ENCODE results near the gene PNMA6E.

The PNMA6E gene

GRCh38 chrX:153382563-153383482, 18.3 kb downstream of the PNMA6E start:
- Histone ChIP-seq H3K27me3 (ENCODE audit: control insufficient read depth in 1 of 2, insufficient read depth in 2 of 2, low read length in 2 of 2) (peaks cover 0 to 7% of the 10 kb centered on the region in 2 donors), H3K9ac (ENCODE audit: low read length in 2 of 2) (no peak overlapping the region), H3K9me3 (ENCODE audit: control insufficient read depth in 2 of 2, low read length in 2 of 2) (no peaks in the 10 kb centered on the region), H3K4me1 (ENCODE audit: control insufficient read depth, insufficient read depth, low read length) (no peaks in the 10 kb centered on the region), H3K4me3 (ENCODE audit: low read length in 2 of 2) (no peak overlapping the region), H3K36me3 (ENCODE audit: control insufficient read depth in 2 of 2, insufficient read depth in 2 of 2, low read length in 2 of 2) (no peaks in the 10 kb centered on the region), H3K27ac (ENCODE audit: low read length) (no peak overlapping the region)

- Histone ChIP-seq H3K9ac (ENCODE audit: low read length in 2 of 2) (no peak overlapping the region), H3K36me3 (ENCODE audit: control insufficient read depth in 2 of 2, insufficient read depth in 2 of 2, low read length in 2 of 2) (no peaks in the 10 kb centered on the region), H3K4me1 (ENCODE audit: control insufficient read depth, insufficient read depth, low read length) (no peaks in the 10 kb centered on the region), H3K27me3 (ENCODE audit: control insufficient read depth in 1 of 2, insufficient read depth in 2 of 2, low read length in 2 of 2) (peaks cover 0 to 5% of the 10 kb centered on the region in 2 donors), H3K9me3 (ENCODE audit: control insufficient read depth in 2 of 2, low read length in 2 of 2) (no peaks in the 10 kb centered on the region), H3K4me3 (ENCODE audit: low read length in 2 of 2) (no peak overlapping the region), H3K27ac (ENCODE audit: low read length) (no peak overlapping the region)
Observed at GRCh38 chrX:153381684-153382532, 19.2 kb downstream of the PNMA6E start.

DNA sequence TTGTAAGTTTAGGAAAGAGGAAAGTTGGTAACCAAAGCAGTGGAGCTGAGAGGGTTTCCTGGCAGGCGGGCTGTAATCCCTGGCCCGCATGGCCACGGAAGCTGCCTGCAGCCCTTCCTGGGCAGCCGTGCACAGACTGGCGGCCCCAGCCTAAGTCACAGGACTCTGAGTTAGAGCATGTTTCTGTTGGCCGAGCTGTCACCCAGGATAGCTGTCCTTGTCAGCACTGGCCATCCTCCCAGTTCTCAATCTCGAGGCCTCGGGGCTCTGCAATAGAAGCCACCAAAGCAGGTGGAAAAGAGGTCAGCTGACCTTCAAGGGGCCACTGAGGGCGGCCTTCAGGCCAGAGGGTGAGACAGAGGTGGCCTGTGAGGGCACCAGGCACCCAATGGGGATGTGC, 20.5 kb downstream of the PNMA6E start:
- Histone ChIP-seq H3K4me3 (ENCODE audit: low read length in 2 of 2) (no peak overlapping the region), H3K36me3 (ENCODE audit: control insufficient read depth in 2 of 2, insufficient read depth in 2 of 2, low read length in 2 of 2) (no peaks in the 10 kb centered on the region), H3K4me1 (ENCODE audit: control insufficient read depth, insufficient read depth, low read length) (no peaks in the 10 kb centered on the region), H3K9ac (ENCODE audit: low read length in 2 of 2) (no peak overlapping the region), H3K9me3 (ENCODE audit: control insufficient read depth in 2 of 2, low read length in 2 of 2) (no peaks in the 10 kb centered on the region), H3K27me3 (ENCODE audit: control insufficient read depth in 1 of 2, insufficient read depth in 2 of 2, low read length in 2 of 2) (peaks cover 0 to 5% of the 10 kb centered on the region in 2 donors), H3K27ac (ENCODE audit: low read length) (no peak overlapping the region)

GRCh38 chrX:153379971-153380581, 21.1 kb downstream of the PNMA6E start:
- no peak overlapping the region for H3K27ac ChIP-seq (ENCODE audit: low read length)
- no peaks in the 10 kb centered on the region for H3K4me1 ChIP-seq (ENCODE audit: control insufficient read depth, insufficient read depth, low read length)
- no peak overlapping the region for H3K4me3 ChIP-seq (ENCODE audit: low read length in 2 of 2)
- no peak overlapping the region for H3K9ac ChIP-seq (ENCODE audit: low read length in 2 of 2)
- H3K9me3 ChIP-seq (ENCODE audit: control insufficient read depth in 2 of 2, low read length in 2 of 2) = no peaks in the 10 kb centered on the region
- H3K36me3 ChIP-seq (ENCODE audit: control insufficient read depth in 2 of 2, insufficient read depth in 2 of 2, low read length in 2 of 2) = no peaks in the 10 kb centered on the region
- peaks cover 0 to 9% of the 10 kb centered on the region in 2 donors for H3K27me3 ChIP-seq (ENCODE audit: control insufficient read depth in 1 of 2, insufficient read depth in 2 of 2, low read length in 2 of 2)

- no peak overlapping the region for H3K4me3 ChIP-seq (ENCODE audit: low read length in 2 of 2)
- peaks cover 0 to 9% of the 10 kb centered on the region in 2 donors for H3K27me3 ChIP-seq (ENCODE audit: control insufficient read depth in 1 of 2, insufficient read depth in 2 of 2, low read length in 2 of 2)
- no peak overlapping the region for H3K27ac ChIP-seq (ENCODE audit: low read length)
- no peaks in the 10 kb centered on the region for H3K9me3 ChIP-seq (ENCODE audit: control insufficient read depth in 2 of 2, low read length in 2 of 2)
- no peak overlapping the region for H3K9ac ChIP-seq (ENCODE audit: low read length in 2 of 2)
- H3K36me3 ChIP-seq (ENCODE audit: control insufficient read depth in 2 of 2, insufficient read depth in 2 of 2, low read length in 2 of 2) = no peaks in the 10 kb centered on the region
- H3K4me1 ChIP-seq (ENCODE audit: control insufficient read depth, insufficient read depth, low read length) = no peaks in the 10 kb centered on the region
Observed at GRCh38 chrX:153379508-153379907, 21.6 kb downstream of the PNMA6E start.

- H3K27ac ChIP-seq (ENCODE audit: low read length) = no peak overlapping the region
- no peak overlapping the region for H3K4me3 ChIP-seq (ENCODE audit: low read length in 2 of 2)
- H3K36me3 ChIP-seq (ENCODE audit: control insufficient read depth in 2 of 2, insufficient read depth in 2 of 2, low read length in 2 of 2) = no peaks in the 10 kb centered on the region
- H3K4me1 ChIP-seq (ENCODE audit: control insufficient read depth, insufficient read depth, low read length) = no peaks in the 10 kb centered on the region
- no peak overlapping the region for H3K9ac ChIP-seq (ENCODE audit: low read length in 2 of 2)
- peaks cover 0 to 8% of the 10 kb centered on the region in 2 donors for H3K27me3 ChIP-seq (ENCODE audit: control insufficient read depth in 1 of 2, insufficient read depth in 2 of 2, low read length in 2 of 2)
- no peaks in the 10 kb centered on the region for H3K9me3 ChIP-seq (ENCODE audit: control insufficient read depth in 2 of 2, low read length in 2 of 2)
Observed at GRCh38 chrX:153378607-153379006, 22.5 kb downstream of the PNMA6E start.

GRCh38 chrX:153377727-153378126, 23.4 kb downstream of the PNMA6E start:
- no peak overlapping the region for H3K4me3 ChIP-seq (ENCODE audit: low read length in 2 of 2)
- H3K9ac ChIP-seq (ENCODE audit: low read length in 2 of 2) = no peak overlapping the region
- no peak overlapping the region for H3K27ac ChIP-seq (ENCODE audit: low read length)
- H3K36me3 ChIP-seq (ENCODE audit: control insufficient read depth in 2 of 2, insufficient read depth in 2 of 2, low read length in 2 of 2) = no peaks in the 10 kb centered on the region
- peaks cover 0 to 7% of the 10 kb centered on the region in 2 donors for H3K27me3 ChIP-seq (ENCODE audit: control insufficient read depth in 1 of 2, insufficient read depth in 2 of 2, low read length in 2 of 2)
- H3K4me1 ChIP-seq (ENCODE audit: control insufficient read depth, insufficient read depth, low read length) = no peaks in the 10 kb centered on the region
- H3K9me3 ChIP-seq (ENCODE audit: control insufficient read depth in 2 of 2, low read length in 2 of 2) = no peaks in the 10 kb centered on the region

DNA sequence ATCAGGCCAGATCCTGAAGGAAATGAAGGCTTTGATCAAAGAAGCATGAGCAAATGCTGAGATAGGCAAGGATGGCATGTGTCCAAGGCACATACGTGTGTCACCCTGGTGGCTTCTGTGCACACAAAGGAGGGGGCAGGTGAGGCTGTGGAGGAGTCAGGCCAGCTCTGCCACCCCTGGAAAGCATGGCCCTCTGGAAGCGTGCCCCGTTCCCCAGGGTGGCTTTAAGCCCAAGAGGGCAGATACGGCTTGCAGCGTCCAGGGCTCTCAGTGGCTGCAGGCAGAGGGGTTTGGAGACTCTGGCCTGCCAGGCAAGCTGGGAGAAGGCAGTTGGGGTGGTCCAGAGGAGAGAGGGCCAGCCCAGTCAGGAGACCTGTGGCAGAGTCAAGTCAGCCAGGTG, 25.6 kb downstream of the PNMA6E start:
- H3K9ac ChIP-seq (ENCODE audit: low read length in 2 of 2) = no peak overlapping the region
- no peak overlapping the region for H3K27ac ChIP-seq (ENCODE audit: low read length)
- peaks cover 3% of the 10 kb centered on the region for H3K4me1 ChIP-seq (ENCODE audit: control insufficient read depth, insufficient read depth, low read length)
- peaks cover 0 to 7% of the 10 kb centered on the region in 2 donors for H3K27me3 ChIP-seq (ENCODE audit: control insufficient read depth in 1 of 2, insufficient read depth in 2 of 2, low read length in 2 of 2)
- no peak overlapping the region for H3K4me3 ChIP-seq (ENCODE audit: low read length in 2 of 2)
- H3K36me3 ChIP-seq (ENCODE audit: control insufficient read depth in 2 of 2, insufficient read depth in 2 of 2, low read length in 2 of 2) = no peaks in the 10 kb centered on the region
- H3K9me3 ChIP-seq (ENCODE audit: control insufficient read depth in 2 of 2, low read length in 2 of 2) = no peaks in the 10 kb centered on the region

DNA sequence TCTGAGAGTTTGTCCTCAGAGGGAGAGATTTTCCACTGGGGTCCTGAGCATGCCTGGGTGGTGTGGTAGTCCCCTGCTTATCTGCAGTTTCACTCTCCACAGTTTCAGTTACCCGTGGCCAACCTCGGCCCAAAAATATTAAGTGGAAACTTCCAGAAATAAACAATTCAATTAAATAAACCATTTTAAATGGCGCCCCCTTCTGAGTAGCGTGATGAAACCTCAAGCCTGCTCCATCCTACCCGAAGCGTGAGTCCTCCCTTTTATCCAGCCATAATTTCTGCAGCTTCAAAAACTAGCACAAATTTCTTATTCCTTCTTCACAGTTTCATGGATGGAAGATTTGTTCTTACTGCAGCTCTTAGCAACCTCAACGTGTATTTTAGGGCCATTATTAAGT, 26.7 kb downstream of the PNMA6E start:
- peaks cover 0 to 10% of the 10 kb centered on the region in 2 donors for H3K27me3 ChIP-seq (ENCODE audit: control insufficient read depth in 1 of 2, insufficient read depth in 2 of 2, low read length in 2 of 2)
- H3K27ac ChIP-seq (ENCODE audit: low read length) = no peak overlapping the region
- no peak overlapping the region for H3K9ac ChIP-seq (ENCODE audit: low read length in 2 of 2)
- H3K9me3 ChIP-seq (ENCODE audit: control insufficient read depth in 2 of 2, low read length in 2 of 2) = no peaks in the 10 kb centered on the region
- H3K4me1 ChIP-seq (ENCODE audit: control insufficient read depth, insufficient read depth, low read length) = peaks cover 3% of the 10 kb centered on the region
- no peaks in the 10 kb centered on the region for H3K36me3 ChIP-seq (ENCODE audit: control insufficient read depth in 2 of 2, insufficient read depth in 2 of 2, low read length in 2 of 2)
- H3K4me3 ChIP-seq (ENCODE audit: low read length in 2 of 2) = no peak overlapping the region

- no peaks in the 10 kb centered on the region for H3K9me3 ChIP-seq (ENCODE audit: control insufficient read depth in 2 of 2, low read length in 2 of 2)
- no peak overlapping the region for H3K27ac ChIP-seq (ENCODE audit: low read length)
- peaks cover 0 to 7% of the 10 kb centered on the region in 2 donors for H3K27me3 ChIP-seq (ENCODE audit: control insufficient read depth in 1 of 2, insufficient read depth in 2 of 2, low read length in 2 of 2)
- peaks cover 3% of the 10 kb centered on the region for H3K4me1 ChIP-seq (ENCODE audit: control insufficient read depth, insufficient read depth, low read length)
- no peak overlapping the region for H3K4me3 ChIP-seq (ENCODE audit: low read length in 2 of 2)
- no peaks in the 10 kb centered on the region for H3K36me3 ChIP-seq (ENCODE audit: control insufficient read depth in 2 of 2, insufficient read depth in 2 of 2, low read length in 2 of 2)
- no peak overlapping the region for H3K9ac ChIP-seq (ENCODE audit: low read length in 2 of 2)
Observed at GRCh38 chrX:153372949-153373348, 28.2 kb downstream of the PNMA6E start.
